ENCODE measurements around the gene PREPL.

DNA sequence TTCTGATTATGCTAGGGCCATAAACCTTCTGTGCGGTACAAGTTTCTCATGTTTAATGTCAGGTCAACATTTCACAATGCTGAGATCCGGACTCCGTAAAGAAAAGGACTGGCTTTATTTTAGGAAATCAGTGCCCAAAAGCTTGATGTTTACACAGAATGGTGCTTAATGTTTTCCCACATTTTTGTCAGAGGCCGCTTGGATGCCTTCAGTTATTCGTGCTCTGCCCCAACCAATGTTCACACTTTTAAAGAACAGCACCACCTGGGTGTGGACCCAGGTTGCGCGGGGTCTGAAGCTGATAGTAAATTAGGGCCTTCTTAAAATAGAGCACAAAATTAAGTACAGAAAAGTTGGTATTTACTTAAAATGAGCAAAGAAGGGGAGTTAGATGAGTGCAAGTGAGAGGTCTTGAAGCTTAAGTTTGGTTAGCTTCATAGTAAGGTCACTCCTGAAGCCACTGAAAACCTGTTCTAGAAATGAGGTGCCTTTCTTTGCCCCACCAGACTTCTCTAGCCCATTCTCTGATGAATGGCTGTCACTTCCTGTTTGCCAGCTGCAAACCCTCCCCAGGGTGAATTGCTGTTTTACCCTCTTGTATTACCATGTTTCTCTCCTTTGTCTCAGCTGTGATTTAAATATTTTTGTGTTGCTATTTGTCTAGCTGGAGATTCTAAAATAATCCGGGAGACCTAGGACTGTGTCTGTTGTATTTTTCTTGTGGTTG lies 65.5 kb downstream of the PREPL start:
- TF ChIP-seq, protein P1, sequence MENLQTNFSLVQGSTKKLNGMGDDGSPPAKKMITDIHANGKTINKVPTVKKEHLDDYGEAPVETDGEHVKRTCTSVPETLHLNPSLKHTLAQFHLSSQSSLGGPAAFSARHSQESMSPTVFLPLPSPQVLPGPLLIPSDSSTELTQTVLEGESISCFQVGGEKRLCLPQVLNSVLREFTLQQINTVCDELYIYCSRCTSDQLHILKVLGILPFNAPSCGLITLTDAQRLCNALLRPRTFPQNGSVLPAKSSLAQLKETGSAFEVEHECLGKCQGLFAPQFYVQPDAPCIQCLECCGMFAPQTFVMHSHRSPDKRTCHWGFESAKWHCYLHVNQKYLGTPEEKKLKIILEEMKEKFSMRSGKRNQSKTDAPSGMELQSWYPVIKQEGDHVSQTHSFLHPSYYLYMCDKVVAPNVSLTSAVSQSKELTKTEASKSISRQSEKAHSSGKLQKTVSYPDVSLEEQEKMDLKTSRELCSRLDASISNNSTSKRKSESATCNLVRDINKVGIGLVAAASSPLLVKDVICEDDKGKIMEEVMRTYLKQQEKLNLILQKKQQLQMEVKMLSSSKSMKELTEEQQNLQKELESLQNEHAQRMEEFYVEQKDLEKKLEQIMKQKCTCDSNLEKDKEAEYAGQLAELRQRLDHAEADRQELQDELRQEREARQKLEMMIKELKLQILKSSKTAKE (IDR thresholded peaks at IDR 0.05; ENCODE audit: low read depth, poor library complexity, severe bottlenecking), result no peak
- TF ChIP-seq, protein P2, sequence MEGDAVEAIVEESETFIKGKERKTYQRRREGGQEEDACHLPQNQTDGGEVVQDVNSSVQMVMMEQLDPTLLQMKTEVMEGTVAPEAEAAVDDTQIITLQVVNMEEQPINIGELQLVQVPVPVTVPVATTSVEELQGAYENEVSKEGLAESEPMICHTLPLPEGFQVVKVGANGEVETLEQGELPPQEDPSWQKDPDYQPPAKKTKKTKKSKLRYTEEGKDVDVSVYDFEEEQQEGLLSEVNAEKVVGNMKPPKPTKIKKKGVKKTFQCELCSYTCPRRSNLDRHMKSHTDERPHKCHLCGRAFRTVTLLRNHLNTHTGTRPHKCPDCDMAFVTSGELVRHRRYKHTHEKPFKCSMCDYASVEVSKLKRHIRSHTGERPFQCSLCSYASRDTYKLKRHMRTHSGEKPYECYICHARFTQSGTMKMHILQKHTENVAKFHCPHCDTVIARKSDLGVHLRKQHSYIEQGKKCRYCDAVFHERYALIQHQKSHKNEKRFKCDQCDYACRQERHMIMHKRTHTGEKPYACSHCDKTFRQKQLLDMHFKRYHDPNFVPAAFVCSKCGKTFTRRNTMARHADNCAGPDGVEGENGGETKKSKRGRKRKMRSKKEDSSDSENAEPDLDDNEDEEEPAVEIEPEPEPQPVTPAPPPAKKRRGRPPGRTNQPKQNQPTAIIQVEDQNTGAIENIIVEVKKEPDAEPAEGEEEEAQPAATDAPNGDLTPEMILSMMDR (IDR thresholded peaks at IDR 0.05 in 2 of 3, conservative IDR thresholded peaks at IDR 0.05 in 1 of 3; ENCODE audit: control insufficient read depth in 2 of 3, extremely low read depth in 1 of 3, insufficient read depth in 1 of 3, low read depth in 3 of 3, low read length in 3 of 3), result peak; percentile 12 to 32 (median 15); a peak in 3 of 6 replicates
- TF ChIP-seq ZNF274 (IDR thresholded peaks at IDR 0.05; ENCODE audit: insufficient read depth, insufficient read length), result no peak
- 0 out of 2 replicates have a peak, but pooled peaks have one; percentile 28 for TF ChIP-seq SMC3 (IDR thresholded peaks at IDR 0.05; ENCODE audit: borderline replicate concordance, low read length)
- no peak for TF ChIP-seq POLR2AphosphoS5 (IDR thresholded peaks at IDR 0.05; ENCODE audit: low read length)
- TF ChIP-seq, protein P3, sequence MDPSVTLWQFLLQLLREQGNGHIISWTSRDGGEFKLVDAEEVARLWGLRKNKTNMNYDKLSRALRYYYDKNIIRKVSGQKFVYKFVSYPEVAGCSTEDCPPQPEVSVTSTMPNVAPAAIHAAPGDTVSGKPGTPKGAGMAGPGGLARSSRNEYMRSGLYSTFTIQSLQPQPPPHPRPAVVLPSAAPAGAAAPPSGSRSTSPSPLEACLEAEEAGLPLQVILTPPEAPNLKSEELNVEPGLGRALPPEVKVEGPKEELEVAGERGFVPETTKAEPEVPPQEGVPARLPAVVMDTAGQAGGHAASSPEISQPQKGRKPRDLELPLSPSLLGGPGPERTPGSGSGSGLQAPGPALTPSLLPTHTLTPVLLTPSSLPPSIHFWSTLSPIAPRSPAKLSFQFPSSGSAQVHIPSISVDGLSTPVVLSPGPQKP (IDR thresholded peaks at IDR 0.05; ENCODE audit: low read depth, low read length), result no peak
- TF ChIP-seq, protein P4, sequence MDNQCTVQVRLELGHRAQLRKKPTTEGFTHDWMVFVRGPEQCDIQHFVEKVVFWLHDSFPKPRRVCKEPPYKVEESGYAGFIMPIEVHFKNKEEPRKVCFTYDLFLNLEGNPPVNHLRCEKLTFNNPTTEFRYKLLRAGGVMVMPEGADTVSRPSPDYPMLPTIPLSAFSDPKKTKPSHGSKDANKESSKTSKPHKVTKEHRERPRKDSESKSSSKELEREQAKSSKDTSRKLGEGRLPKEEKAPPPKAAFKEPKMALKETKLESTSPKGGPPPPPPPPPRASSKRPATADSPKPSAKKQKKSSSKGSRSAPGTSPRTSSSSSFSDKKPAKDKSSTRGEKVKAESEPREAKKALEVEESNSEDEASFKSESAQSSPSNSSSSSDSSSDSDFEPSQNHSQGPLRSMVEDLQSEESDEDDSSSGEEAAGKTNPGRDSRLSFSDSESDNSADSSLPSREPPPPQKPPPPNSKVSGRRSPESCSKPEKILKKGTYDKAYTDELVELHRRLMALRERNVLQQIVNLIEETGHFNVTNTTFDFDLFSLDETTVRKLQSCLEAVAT (IDR thresholded peaks at IDR 0.05), result no peak
- TF ChIP-seq, protein P5, sequence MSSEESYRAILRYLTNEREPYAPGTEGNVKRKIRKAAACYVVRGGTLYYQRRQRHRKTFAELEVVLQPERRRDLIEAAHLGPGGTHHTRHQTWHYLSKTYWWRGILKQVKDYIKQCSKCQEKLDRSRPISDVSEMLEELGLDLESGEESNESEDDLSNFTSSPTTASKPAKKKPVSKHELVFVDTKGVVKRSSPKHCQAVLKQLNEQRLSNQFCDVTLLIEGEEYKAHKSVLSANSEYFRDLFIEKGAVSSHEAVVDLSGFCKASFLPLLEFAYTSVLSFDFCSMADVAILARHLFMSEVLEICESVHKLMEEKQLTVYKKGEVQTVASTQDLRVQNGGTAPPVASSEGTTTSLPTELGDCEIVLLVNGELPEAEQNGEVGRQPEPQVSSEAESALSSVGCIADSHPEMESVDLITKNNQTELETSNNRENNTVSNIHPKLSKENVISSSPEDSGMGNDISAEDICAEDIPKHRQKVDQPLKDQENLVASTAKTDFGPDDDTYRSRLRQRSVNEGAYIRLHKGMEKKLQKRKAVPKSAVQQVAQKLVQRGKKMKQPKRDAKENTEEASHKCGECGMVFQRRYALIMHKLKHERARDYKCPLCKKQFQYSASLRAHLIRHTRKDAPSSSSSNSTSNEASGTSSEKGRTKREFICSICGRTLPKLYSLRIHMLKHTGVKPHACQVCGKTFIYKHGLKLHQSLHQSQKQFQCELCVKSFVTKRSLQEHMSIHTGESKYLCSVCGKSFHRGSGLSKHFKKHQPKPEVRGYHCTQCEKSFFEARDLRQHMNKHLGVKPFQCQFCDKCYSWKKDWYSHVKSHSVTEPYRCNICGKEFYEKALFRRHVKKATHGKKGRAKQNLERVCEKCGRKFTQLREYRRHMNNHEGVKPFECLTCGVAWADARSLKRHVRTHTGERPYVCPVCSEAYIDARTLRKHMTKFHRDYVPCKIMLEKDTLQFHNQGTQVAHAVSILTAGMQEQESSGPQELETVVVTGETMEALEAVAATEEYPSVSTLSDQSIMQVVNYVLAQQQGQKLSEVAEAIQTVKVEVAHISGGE (CRISPR knock-in tag; IDR thresholded peaks at IDR 0.05), result no peak
- no peak for TF ChIP-seq FOXK2 (IDR thresholded peaks at IDR 0.05)
